CD4-positive, alpha-beta memory T cell (primary cell): ENCODE data around the gene RAMP2. TPM values are rescaled to one million over a fixed set of nuclear protein-coding genes. Genes with fewer than 3 reads are reported as not detected.
A peak's percentile ranks its signal among the peaks of the same experiment; 100 is the strongest.

Source experiments
- CTCF ChIA-PET: fragments of 350-600 bp; sonication (Branson Sonifier 250); formaldehyde crosslinking; loops from one replicate; lab custom pipeline; 2021; ENCODE audit warnings: inconsistent platforms; ENCODE audit not compliant: partially characterized antibody; lab: Charles Lee
- POLR2A ChIA-PET: fragments of 350-600 bp; sonication (Branson Sonifier 250); formaldehyde crosslinking; loops from one replicate; lab custom pipeline; 2021; ENCODE audit not compliant: partially characterized antibody; lab: Charles Lee
- DNase-seq, 5 donors: peaks; one replicate each; pipeline versions ENCODE4 v3.0.0 to v3.0.0-alpha.2; 2020 to 2022; ENCODE audit warnings: mixed read lengths in 1 of 5
- H3K27ac ChIP-seq: one replicate; pipeline ENCODE4 v1.7.0; 2013; ENCODE audit warnings: low read depth, low read length
- H3K27me3 ChIP-seq: 2 replicates; pipeline ENCODE4 v1.7.0; 2013; ENCODE audit warnings: mild to moderate bottlenecking, low read length, moderate library complexity; ENCODE audit not compliant: insufficient read depth
- H3K36me3 ChIP-seq: 2 replicates; pipeline ENCODE4 v1.7.0; 2013; ENCODE audit warnings: mild to moderate bottlenecking, low read length, moderate library complexity; ENCODE audit not compliant: insufficient read depth
- H3K4me1 ChIP-seq: 2 replicates; pipeline ENCODE4 v1.7.0; 2013; ENCODE audit warnings: mild to moderate bottlenecking, low read length, moderate library complexity; ENCODE audit not compliant: insufficient read depth
- H3K4me3 ChIP-seq, 2 donors: one replicate each; pipeline ENCODE4 v1.7.0; 2013; ENCODE audit warnings: low read length in 2 of 2, mild to moderate bottlenecking in 1 of 2
- H3K9me3 ChIP-seq, 2 donors: one replicate each; pipeline ENCODE4 v1.7.0; 2013; ENCODE audit warnings: low read length in 2 of 2, control low read depth in 1 of 2; ENCODE audit not compliant: control insufficient read depth in 1 of 2
- H3K27ac Mint-ChIP-seq, 7 donors: one replicate each; pipeline ENCODE4 v1.8.0; 2020 to 2021; ENCODE audit warnings: mixed read lengths in 7 of 7, mild to moderate bottlenecking in 6 of 7, inconsistent platforms in 3 of 7, moderate library complexity in 3 of 7
- H3K27me3 Mint-ChIP-seq, 2 donors: one replicate each; pipeline ENCODE4 v1.8.0; 2020 to 2021; ENCODE audit warnings: mixed read lengths in 2 of 2
- H3K36me3 Mint-ChIP-seq, 2 donors: one replicate each; pipeline ENCODE4 v1.8.0; 2020 to 2021; ENCODE audit warnings: mixed read lengths in 2 of 2, inconsistent platforms in 1 of 2, mild to moderate bottlenecking in 1 of 2
- H3K4me1 Mint-ChIP-seq, 4 donors: one replicate each; pipeline ENCODE4 v1.8.0; 2020 to 2021; ENCODE audit warnings: mixed read lengths in 4 of 4, mild to moderate bottlenecking in 1 of 4
- H3K4me3 Mint-ChIP-seq, 8 donors: one replicate each; pipeline ENCODE4 v1.8.0; 2020 to 2021; ENCODE audit warnings: mixed read lengths in 8 of 8, mild to moderate bottlenecking in 7 of 8, moderate library complexity in 6 of 8, inconsistent platforms in 3 of 8
- H3K9me3 Mint-ChIP-seq, 8 donors: one replicate each; pipeline ENCODE4 v1.8.0; 2020 to 2021; ENCODE audit warnings: mixed read lengths in 8 of 8, mild to moderate bottlenecking in 5 of 8, inconsistent platforms in 3 of 8, moderate library complexity in 1 of 8
- intact Hi-C: fragments of 100-400 bp; cut with micrococcal nuclease; formaldehyde crosslinking; loops from one replicate; pipeline ENCODE4 v1.15.1; 2023
- polyA plus RNA-seq, 2 donors: library from polyadenylated mRNA; unstranded; fragments of 300-500 nt; fragmentation: Illumina TruSeq; gene quantifications; one replicate each; pipeline ENCODE4 v1.2.3, GENCODE V29; 2021
- total RNA-seq, 2 experiments: library from RNA; stranded (reverse); gene quantifications; one replicate each; pipeline ENCODE4 v1.2.3, GENCODE V29; 2021

RAMP2 gene
- total and polyA plus RNA-seq, 4 experiments from 2014 or later: not detected

- Mint-ChIP-seq H3K4me1 (peaks cover 13 to 24% (median 17%) of the 10 kb centered on the region in 4 donors), H3K27me3 (peaks cover 0 to 2% of the 10 kb centered on the region in 2 donors), H3K36me3 (peaks cover 6 to 8% of the 10 kb centered on the region in 2 donors), H3K27ac (no peak overlapping the region), H3K9me3 (no peaks in the 10 kb centered on the region), H3K4me3 (peak overlapping the region in 1 of 8 donors; percentile 15)
- no peak overlapping the region for H3K27ac ChIP-seq
- ChIA-PET POLR2A (interaction anchor here (1.2 to 1.6 kb wide), 2 partner anchors 21 to 203 kb away, joined by 3 to 4 read pairs; partner anchors contain the start of genes RPL27 and VPS25), CTCF (no interaction called here)
- H3K4me1 ChIP-seq: peaks cover 16% of the 10 kb centered on the region
- H3K27me3 ChIP-seq: no peaks in the 10 kb centered on the region
- no peaks in the 10 kb centered on the region for H3K9me3 ChIP-seq
- DNase-seq: no peak
- H3K36me3 ChIP-seq: no peaks in the 10 kb centered on the region
- H3K4me3 ChIP-seq: no peak overlapping the region
- intact Hi-C loops: no loop called here
Measured at GRCh38 chr17:42795061-42795460, 34.0 kb downstream of the RAMP2 start.

DNA sequence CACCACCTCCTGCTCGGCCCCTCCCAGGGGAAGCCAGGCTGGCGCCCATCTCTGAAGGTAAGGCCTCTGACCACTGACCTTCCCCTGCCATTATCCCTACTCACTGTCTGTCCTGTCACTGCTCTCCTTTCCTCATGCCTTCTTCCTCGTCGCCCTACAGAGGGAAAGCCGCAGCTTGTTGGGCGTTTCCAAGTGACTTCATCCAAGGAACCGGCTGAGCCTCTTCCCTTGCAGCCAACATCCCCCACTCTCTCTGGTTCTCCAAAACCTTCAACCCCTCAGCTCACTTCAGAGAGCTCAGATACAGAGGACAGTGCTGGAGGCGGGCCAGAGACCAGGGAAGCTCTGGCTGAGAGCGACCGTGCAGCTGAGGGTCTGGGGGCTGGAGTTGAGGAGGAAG, 34.4 kb downstream of the RAMP2 start:
- H3K4me1 Mint-ChIP-seq: peaks cover 12 to 24% (median 17%) of the 10 kb centered on the region in 4 donors
- Histone ChIP-seq H3K4me3 (no peak overlapping the region), H3K36me3 (no peaks in the 10 kb centered on the region), H3K4me1 (peaks cover 16% of the 10 kb centered on the region), H3K27me3 (no peaks in the 10 kb centered on the region), H3K9me3 (no peaks in the 10 kb centered on the region), H3K27ac (no peak overlapping the region)
- ChIA-PET POLR2A (interaction anchor here (1.1 to 1.6 kb wide), 2 partner anchors 22 to 37 kb away, joined by 3 to 4 read pairs; partner anchors contain the start of gene VPS25), CTCF (no interaction called here)
- intact Hi-C loops: no loop called here
- DNase-seq: no peak
- peak overlapping the region in 3 of 8 donors; percentile 40 to 59 (median 45) for H3K4me3 Mint-ChIP-seq
- H3K27ac Mint-ChIP-seq: peak overlapping the region in 1 of 7 donors; percentile 37
- H3K36me3 Mint-ChIP-seq: peaks cover 6 to 8% of the 10 kb centered on the region in 2 donors
- peaks cover 0 to 2% of the 10 kb centered on the region in 2 donors for H3K27me3 Mint-ChIP-seq
- no peaks in the 10 kb centered on the region for H3K9me3 Mint-ChIP-seq

GRCh38 chr17:42796066-42796758, 35.2 kb downstream of the RAMP2 start:
- Histone ChIP-seq H3K4me3 (no peak overlapping the region), H3K36me3 (no peaks in the 10 kb centered on the region), H3K27me3 (no peaks in the 10 kb centered on the region), H3K9me3 (no peaks in the 10 kb centered on the region), H3K4me1 (peaks cover 16% of the 10 kb centered on the region), H3K27ac (no peak overlapping the region)
- peak overlapping the region in 1 of 7 donors; percentile 29 for H3K27ac Mint-ChIP-seq
- peak overlapping the region in 1 of 8 donors; percentile 59 for H3K4me3 Mint-ChIP-seq
- DNase-seq: no peak
- CTCF ChIA-PET: no interaction called here
- peaks cover 12 to 24% (median 17%) of the 10 kb centered on the region in 4 donors for H3K4me1 Mint-ChIP-seq
- H3K36me3 Mint-ChIP-seq: peaks cover 6 to 8% of the 10 kb centered on the region in 2 donors
- intact Hi-C loops: no loop called here
- H3K9me3 Mint-ChIP-seq: no peaks in the 10 kb centered on the region
- H3K27me3 Mint-ChIP-seq: no peaks in the 10 kb centered on the region
- POLR2A ChIA-PET: interaction anchor here (1.1 to 1.6 kb wide), 2 partner anchors 22 to 36 kb away, joined by 3 to 4 read pairs; partner anchors contain the start of gene VPS25

DNA sequence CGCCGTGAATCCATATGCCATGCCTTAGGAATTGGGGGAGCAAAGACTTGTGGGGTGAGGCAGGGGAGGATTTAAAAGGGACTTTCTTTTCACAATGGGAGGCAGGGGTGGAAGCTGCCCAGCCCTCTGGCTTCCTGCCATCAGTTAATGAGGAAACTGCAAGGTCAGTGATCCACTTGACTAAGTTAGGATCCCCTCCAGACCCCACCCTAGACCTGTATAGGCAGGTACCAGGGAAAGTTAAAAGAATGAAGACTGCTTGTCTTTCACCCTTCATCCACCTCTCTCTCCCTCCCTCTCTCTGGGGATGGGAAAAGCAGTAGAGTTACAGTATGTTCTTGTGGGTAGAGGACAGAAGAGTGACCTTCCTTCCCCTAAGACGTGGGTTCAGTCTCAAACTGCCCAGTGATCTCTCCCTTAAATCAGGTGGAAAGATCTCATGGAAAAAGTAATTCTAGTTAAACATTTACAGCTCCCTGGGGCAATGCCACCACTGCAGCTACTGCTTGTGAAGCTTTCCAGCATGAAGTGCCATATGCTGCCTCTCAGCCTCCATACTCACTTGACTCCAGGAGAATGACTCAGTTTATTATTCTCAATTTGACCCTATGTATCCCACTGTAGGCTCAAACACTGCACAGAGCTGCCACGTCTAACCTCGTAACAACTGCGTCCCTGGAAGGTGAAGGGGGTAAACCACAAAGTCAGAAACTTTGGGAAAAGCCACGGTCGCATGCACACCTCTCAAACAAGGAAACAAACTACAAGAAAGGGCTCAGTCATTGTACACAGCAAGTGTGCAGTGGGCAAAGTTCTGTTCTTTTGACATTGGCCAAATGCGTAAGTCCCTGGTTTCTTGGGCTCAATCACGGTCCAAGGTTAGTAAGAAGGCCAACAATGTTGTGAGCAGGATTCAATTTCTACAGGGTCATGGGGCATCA, 36.3 kb downstream of the RAMP2 start:
- ChIA-PET CTCF (interaction anchor here (1.5 kb wide), 1 partner anchor 20 kb away, joined by 3 read pairs; no protein-coding TSS in a partner anchor), POLR2A (interaction anchor here (1.0 to 2.0 kb wide), 4 partner anchors 17 to 201 kb away, joined by 5 to 9 read pairs (median 6); partner anchors contain the start of genes RETREG3, RPL27, TUBG1 and VPS25)
- Mint-ChIP-seq H3K4me3 (peak overlapping the region; percentile 93 to 98 (median 95)), H3K27ac (peak overlapping the region in 3 of 7 donors; percentile 9 to 91 (median 83)), H3K4me1 (peaks cover 12 to 24% (median 17%) of the 10 kb centered on the region in 4 donors), H3K27me3 (no peaks in the 10 kb centered on the region), H3K36me3 (peaks cover 6 to 8% of the 10 kb centered on the region in 2 donors), H3K9me3 (no peaks in the 10 kb centered on the region)
- no peaks in the 10 kb centered on the region for H3K27me3 ChIP-seq
- intact Hi-C loops: loop anchor here (1.0 kb wide), 1 partner anchor 53 kb away; no protein-coding TSS in a partner anchor
- H3K4me3 ChIP-seq: peak overlapping the region; percentile 26 to 92
- DNase-seq: no peak
- H3K27ac ChIP-seq: no peak overlapping the region
- H3K36me3 ChIP-seq: no peaks in the 10 kb centered on the region
- H3K9me3 ChIP-seq: no peaks in the 10 kb centered on the region
- H3K4me1 ChIP-seq: peaks cover 16% of the 10 kb centered on the region

DNA sequence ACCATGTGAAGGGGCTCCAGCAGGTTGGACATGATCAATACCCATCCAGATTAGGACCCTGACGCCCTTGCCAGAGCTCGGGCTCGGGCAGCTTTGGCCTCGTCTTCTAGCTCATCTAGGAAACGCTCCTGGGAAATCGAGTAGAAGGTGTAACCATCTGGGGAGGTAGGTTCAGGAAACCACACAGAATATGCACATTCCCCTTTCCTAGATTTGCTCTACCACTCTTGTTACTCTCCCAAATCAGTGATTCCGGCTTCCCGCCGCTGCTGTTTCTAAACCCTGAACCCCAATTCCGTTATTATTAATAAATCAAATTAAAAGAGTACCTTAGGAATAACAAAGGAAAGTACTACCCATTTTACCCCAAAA, 37.0 kb downstream of the RAMP2 start:
- POLR2A ChIA-PET: interaction anchor here (0.7 to 2.0 kb wide), 7 partner anchors 10 to 200 kb away, joined by 3 to 9 read pairs (median 5); partner anchors contain the start of genes BECN1, RETREG3, RPL27 and TUBG1
- H3K27me3 Mint-ChIP-seq: no peaks in the 10 kb centered on the region
- H3K4me1 Mint-ChIP-seq: peaks cover 12 to 24% (median 17%) of the 10 kb centered on the region in 4 donors
- H3K36me3 Mint-ChIP-seq: peaks cover 6 to 8% of the 10 kb centered on the region in 2 donors
- H3K27ac ChIP-seq: peak overlapping the region; percentile 47
- CTCF ChIA-PET: interaction anchor here (1.1 to 1.6 kb wide), 3 partner anchors 19 to 26 kb away, joined by 3 to 4 read pairs (median 4); partner anchors contain the start of gene BECN1
- intact Hi-C loops: loop anchor here (1.0 kb wide), 1 partner anchor 54 kb away; no protein-coding TSS in a partner anchor
- peak overlapping the region; percentile 26 to 92 for H3K4me3 ChIP-seq
- no peaks in the 10 kb centered on the region for H3K9me3 ChIP-seq
- no peaks in the 10 kb centered on the region for H3K9me3 Mint-ChIP-seq
- no peaks in the 10 kb centered on the region for H3K27me3 ChIP-seq
- DNase-seq: no peak
- H3K4me3 Mint-ChIP-seq: peak overlapping the region; percentile 93 to 98 (median 95)
- peak overlapping the region in 5 of 7 donors; percentile 85 to 94 (median 93) for H3K27ac Mint-ChIP-seq
- peaks cover 16% of the 10 kb centered on the region for H3K4me1 ChIP-seq
- H3K36me3 ChIP-seq: no peaks in the 10 kb centered on the region
